ENCODE results near the gene GTF2E1.
A peak's percentile ranks its signal among the peaks of the same experiment; 100 is the strongest.
"Not testable (repeated sequence)": the region's sequence is repeated elsewhere in the genome, so short reads cannot be mapped to it uniquely, and the experiment has no call there.

Gene GTF2E1

GRCh38 chr3:120753810-120754209 lies 11.3 kb downstream of the GTF2E1 start:
- no peak for DNase-seq (ENCODE audit: low read depth, low spot score)

GRCh38 chr3:120756061-120756460 lies 13.5 kb downstream of the GTF2E1 start:
- DNase-seq (ENCODE audit: low read depth, low spot score), result no peak

- DNase-seq (ENCODE audit: low read depth, low spot score), result not testable (repeated sequence)
Measured at GRCh38 chr3:120758551-120758950, 16.0 kb downstream of the GTF2E1 start.

DNA sequence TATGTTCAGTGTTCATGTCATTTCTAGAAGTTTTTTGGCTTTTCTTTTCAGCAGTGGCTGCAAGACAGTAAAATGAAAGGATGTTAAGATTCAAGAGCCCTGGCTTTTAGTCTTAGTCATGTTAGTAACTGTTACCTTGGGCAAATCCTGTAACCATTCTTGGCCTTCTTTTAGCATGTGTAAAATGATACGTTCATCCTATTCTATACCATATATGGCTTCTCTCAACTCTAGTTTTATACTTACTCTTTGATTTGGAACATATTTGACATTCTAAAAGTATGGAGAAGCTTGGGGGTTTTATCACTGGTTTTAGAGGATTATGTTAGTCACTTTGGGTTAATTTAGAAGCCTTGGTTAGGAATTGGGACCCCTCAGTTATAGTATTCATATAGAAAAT lies 20.1 kb downstream of the GTF2E1 start:
- no peak for DNase-seq (ENCODE audit: low read depth, low spot score)

GRCh38 chr3:120763601-120764000 lies 21.1 kb downstream of the GTF2E1 start:
- no peak for DNase-seq (ENCODE audit: low read depth, low spot score)

DNA sequence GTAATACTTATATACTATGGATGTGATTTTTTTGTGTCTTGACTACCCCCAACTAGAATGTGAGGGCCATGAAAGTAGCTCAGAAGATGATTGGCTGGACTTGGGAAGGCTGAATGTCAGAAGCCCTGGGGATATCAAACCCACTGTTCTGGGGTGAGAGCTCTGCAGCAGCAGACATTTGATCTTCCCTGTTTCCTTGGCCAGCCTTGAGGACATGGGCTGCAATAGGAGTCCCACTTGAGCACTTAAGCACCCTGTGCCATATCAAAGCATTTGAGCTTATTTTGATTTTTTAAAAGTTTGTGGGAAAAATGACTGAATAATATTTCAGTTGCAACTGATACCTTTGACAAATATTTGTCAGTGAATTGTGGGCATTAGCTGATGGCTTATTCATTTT lies 21.7 kb downstream of the GTF2E1 start:
- DNase-seq (ENCODE audit: low read depth, low spot score), result no peak

DNA sequence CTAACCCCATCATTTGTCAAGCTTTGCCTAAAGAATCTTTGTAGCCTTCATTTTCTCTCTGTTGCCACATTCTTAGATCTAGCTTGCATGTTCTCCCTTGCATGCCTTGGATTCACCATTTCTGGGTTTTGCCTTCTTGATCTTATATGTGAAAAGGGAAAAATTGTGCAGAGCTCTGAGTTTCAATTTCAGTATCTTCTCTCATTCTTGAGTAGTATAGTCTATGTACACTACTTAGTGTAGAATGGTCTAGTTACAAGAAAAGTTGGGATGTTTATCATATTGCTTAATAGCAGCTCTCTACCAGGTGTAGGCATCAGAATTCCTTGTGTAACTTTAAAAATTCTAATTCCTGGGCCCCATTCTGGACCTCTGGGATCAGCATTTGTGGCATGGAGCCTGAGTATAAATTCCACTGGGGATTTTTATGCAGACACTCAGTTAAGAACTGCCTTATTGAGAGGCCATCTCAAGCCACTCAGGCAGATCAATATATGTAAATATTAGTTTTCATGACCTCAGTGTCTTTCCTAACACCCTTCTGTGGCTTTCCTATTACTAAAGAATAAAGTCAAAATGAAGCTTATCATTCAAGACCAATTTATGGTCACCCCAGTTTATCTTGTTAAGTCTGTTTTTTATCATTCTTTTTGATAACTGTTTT lies 23.4 kb downstream of the GTF2E1 start:
- DNase-seq (ENCODE audit: low read depth, low spot score), result no peak

- no peak for DNase-seq (ENCODE audit: low read depth, low spot score)
Measured at GRCh38 chr3:120766576-120766975, 24.0 kb downstream of the GTF2E1 start.

- no peak for DNase-seq (ENCODE audit: low read depth, low spot score)
Measured at GRCh38 chr3:120767106-120767505, 24.6 kb downstream of the GTF2E1 start.

DNA sequence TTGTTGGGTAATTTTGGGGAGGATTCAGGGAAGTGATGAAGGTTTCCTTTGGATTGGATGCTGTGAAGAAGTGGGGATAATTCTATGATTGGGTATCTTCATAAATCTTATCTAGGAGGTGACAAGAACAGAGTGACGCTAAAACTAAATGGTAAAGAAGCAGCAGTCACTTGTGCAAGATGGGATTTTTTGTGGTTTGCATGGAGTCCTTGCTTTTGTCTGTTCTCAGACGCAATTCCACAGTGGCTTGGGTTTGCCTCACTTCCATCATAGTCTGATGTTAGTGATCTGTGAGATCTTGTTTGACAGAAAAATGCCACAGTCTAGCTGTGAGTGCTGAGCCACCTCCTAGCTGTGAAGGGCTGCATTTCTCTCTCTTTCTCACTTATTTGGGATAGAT lies 26.9 kb downstream of the GTF2E1 start:
- no peak for DNase-seq (ENCODE audit: low read depth, low spot score)

GRCh38 chr3:120770891-120771290 lies 28.3 kb downstream of the GTF2E1 start:
- no peak for DNase-seq (ENCODE audit: low read depth, low spot score)

DNA sequence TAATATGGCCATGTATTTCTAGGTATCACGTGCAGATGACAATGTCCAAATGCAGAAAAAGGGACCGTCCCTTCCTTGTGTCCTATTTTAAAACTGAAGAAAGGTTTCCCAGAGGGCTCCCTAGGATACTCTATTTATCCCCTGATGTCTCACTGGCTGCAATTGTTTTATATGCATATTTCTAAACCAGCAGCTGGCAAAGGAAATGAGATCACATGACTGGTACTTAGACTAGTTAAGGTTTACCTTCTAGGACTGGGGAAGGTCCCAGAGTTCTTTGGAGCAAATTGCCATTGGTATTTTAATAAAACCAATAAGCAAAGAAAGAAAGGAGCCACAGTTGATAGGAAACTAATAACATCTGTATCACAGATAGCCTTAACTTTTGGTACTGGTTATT lies 29.5 kb downstream of the GTF2E1 start:
- DNase-seq (ENCODE audit: low read depth, low spot score), result no peak

GRCh38 chr3:120773932-120774331 lies 31.4 kb downstream of the GTF2E1 start:
- DNase-seq (ENCODE audit: low read depth, low spot score), result no peak

- no peak for DNase-seq (ENCODE audit: low read depth, low spot score)
Measured at GRCh38 chr3:120775411-120775810, 32.9 kb downstream of the GTF2E1 start.

GRCh38 chr3:120778776-120779175 lies 36.2 kb downstream of the GTF2E1 start:
- no peak for DNase-seq (ENCODE audit: low read depth, low spot score)

DNA sequence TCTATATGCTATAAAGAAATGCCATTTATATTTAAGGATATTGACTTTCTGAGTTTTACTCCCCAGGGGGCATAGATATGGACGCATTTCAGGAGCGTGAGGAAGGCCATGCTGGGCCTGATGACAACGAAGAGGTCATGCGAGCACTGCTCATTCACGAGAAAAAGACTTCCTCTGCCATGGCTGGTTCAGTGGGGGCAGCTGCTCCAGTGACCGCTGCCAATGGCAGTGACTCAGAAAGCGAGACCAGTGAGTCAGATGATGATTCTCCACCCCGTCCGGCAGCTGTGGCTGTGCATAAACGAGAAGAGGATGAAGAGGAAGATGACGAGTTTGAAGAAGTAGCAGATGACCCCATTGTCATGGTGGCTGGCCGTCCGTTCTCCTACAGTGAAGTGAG lies 38.4 kb downstream of the GTF2E1 start:
- DNase-seq (ENCODE audit: low read depth, low spot score), result peak; percentile 18

DNA sequence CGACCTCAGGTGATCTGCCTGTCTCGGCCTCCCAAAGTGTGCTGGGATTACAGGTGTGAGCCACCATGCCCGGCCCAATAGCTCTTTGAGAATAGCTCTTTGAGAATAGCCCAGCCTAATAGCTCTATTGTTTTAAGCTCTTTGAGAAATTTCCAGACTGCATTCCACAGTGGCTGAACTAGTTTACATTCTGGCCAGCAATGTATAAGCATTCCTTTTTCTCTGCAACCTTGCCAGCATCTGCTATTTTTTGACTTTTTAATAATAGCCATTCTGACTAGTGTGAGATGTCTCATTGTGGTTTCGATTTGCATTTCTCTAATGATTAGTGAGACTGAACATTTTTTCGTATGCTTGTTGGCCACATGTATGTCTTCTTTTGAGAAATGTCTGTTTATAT lies 43.3 kb downstream of the GTF2E1 start:
- not testable (repeated sequence) for DNase-seq (ENCODE audit: low read depth, low spot score)

- DNase-seq (ENCODE audit: low read depth, low spot score), result no peak
Measured at GRCh38 chr3:120791010-120791409, 48.5 kb downstream of the GTF2E1 start.

DNA sequence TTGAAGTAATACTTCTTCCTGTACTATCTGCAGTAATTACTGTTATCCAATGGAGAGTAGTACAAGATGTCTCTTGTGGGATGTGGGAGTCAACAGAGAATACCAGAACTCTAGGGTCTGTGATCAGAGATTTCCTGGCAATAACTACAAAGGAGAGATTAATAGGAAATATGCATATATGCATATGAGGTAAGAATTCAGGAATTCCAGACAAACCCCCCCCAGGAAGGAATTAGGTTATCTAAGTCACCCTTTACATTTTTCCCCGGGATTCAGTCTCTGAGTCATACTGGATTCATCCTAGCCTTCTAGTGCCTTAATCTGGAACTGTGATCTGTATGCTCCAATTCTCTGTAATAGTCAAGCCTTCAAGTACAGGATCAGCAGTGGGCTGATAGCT lies 49.4 kb downstream of the GTF2E1 start:
- no peak for DNase-seq (ENCODE audit: low read depth, low spot score)

- DNase-seq (ENCODE audit: low read depth, low spot score), result no peak
Measured at GRCh38 chr3:120793601-120794000, 51.1 kb downstream of the GTF2E1 start.

- DNase-seq (ENCODE audit: low read depth, low spot score), result peak; percentile 62
Measured at GRCh38 chr3:120795017-120795648, 52.6 kb downstream of the GTF2E1 start.

GRCh38 chr3:120795959-120796358 lies 53.4 kb downstream of the GTF2E1 start:
- no peak for DNase-seq (ENCODE audit: low read depth, low spot score)

- no peak for DNase-seq (ENCODE audit: low read depth, low spot score)
Measured at GRCh38 chr3:120796976-120797375, 54.4 kb downstream of the GTF2E1 start.

GRCh38 chr3:120797857-120798256 lies 55.3 kb downstream of the GTF2E1 start:
- no peak for DNase-seq (ENCODE audit: low read depth, low spot score)

Data from smooth muscle cell of the brain vasculature (primary cell).